K562 (cell line): Measurements from ENCODE around the gene CRYGB. TPM values are rescaled to one million over a fixed set of nuclear protein-coding genes. Genes with fewer than 3 reads are reported as not detected.

Experiments used
- ATAC-seq: fragments of 200-7000 bp; cut with Tn5 transposase; 3 replicates; pipeline ENCODE4 v1.9.1; 2020; ENCODE audit warnings: moderate library complexity
- BruUV-seq: library from RNA; stranded (reverse); fragments of 400-500 nt; replicated peaks from 2 replicates; lab custom pipeline; 2021; lab: Mats Ljungman, UMichigan
- CTCF ChIA-PET: fragments of 300-600 bp; formaldehyde crosslinking; extraction: SDS; loops from one replicate; lab custom pipeline; 2021; ENCODE audit warnings: low intra/inter-chr PET ratio; lab: Yijun Ruan, JAX
- POLR2A ChIA-PET: fragments of 300-600, 350-650 bp; sonication (Branson Sonifier 250); formaldehyde crosslinking; extraction: SDS; loops from one replicate; lab custom pipeline; 2021; ENCODE audit warnings: antibody characterized with exemption, inconsistent platforms; lab: Yijun Ruan, JAX
- DNase-seq, 4 experiments: peaks; one replicate each; pipeline versions ENCODE4 v3.0.0 to v3.0.0-alpha.2; 2011 to 2018; ENCODE audit warnings: low spot score in 3 of 4, mixed read lengths in 3 of 4; ENCODE audit errors: extremely low read depth in 1 of 4
- FAIRE-seq: peaks from 2 replicates; lab custom pipeline; 2011; peaks lifted over from hg19 to GRCh38; lab: Jason Lieb, UNC
- H2AFZ ChIP-seq: 2 replicates; pipeline ENCODE4 v1.6.0; 2011; ENCODE audit warnings: low read depth, low read length, control low read depth, inconsistent platforms
- H3K27ac ChIP-seq: fragments of 200-600 bp; 3 replicates; pipeline ENCODE4 v1.8.0; 2011; ENCODE audit warnings: low read depth, mild to moderate bottlenecking, control low read depth, inconsistent platforms, low read length, moderate library complexity, mixed read lengths; ENCODE audit errors: extremely low read depth
- H3K27me3 ChIP-seq, 2 experiments: fragments of 300-600 bp in 1 of 2; 2 replicates in 1 of 2; 3 replicates in 1 of 2; pipeline versions ENCODE4 v1.6.0 to v1.8.0; 2011; ENCODE audit warnings: inconsistent platforms in 2 of 2, low read length in 2 of 2, mild to moderate bottlenecking in 1 of 2, mixed read lengths in 1 of 2, moderate library complexity in 1 of 2; ENCODE audit not compliant: control insufficient read depth in 2 of 2, insufficient read depth in 2 of 2
- H3K36me3 ChIP-seq: fragments of 300-600 bp; 3 replicates; pipeline ENCODE4 v1.8.0; 2011; ENCODE audit warnings: mild to moderate bottlenecking, low read length, inconsistent platforms; ENCODE audit not compliant: control insufficient read depth, insufficient read depth
- H3K4me1 ChIP-seq, 2 experiments: fragments of 200-600 bp in 1 of 2; replicated peaks in 1 of 2; 2 replicates in 1 of 2; 3 replicates in 1 of 2; pipeline versions ENCODE4 v1.5.1 to v1.8.0; 2011; ENCODE audit warnings: inconsistent platforms in 2 of 2, low read length in 2 of 2, mild to moderate bottlenecking in 1 of 2, mixed read lengths in 1 of 2, moderate library complexity in 1 of 2; ENCODE audit not compliant: control insufficient read depth in 2 of 2, insufficient read depth in 2 of 2
- H3K4me2 ChIP-seq: 2 replicates; pipeline ENCODE4 v1.6.1; 2011; ENCODE audit warnings: low read length, control low read depth, inconsistent platforms, mixed read lengths; ENCODE audit not compliant: insufficient read depth
- H3K4me3 ChIP-seq: fragments of 200-600 bp; sonication (generic), shearing (Covaris generic); 2 replicates; pipeline ENCODE4 v1.5.1; 2016; ENCODE audit warnings: control low read depth, inconsistent platforms
- H3K79me2 ChIP-seq: fragments of 200-600 bp; 3 replicates; pipeline ENCODE4 v1.8.0; 2011; ENCODE audit warnings: low read length, inconsistent platforms; ENCODE audit not compliant: control insufficient read depth, insufficient read depth
- H3K9ac ChIP-seq, 2 experiments: 2 replicates each; pipeline versions ENCODE4 v1.6.0 to v1.6.1; 2011; ENCODE audit warnings: low read depth in 2 of 2, low read length in 2 of 2, control low read depth in 1 of 2, inconsistent platforms in 1 of 2, mild to moderate bottlenecking in 1 of 2, mixed read lengths in 1 of 2; ENCODE audit not compliant: insufficient read depth in 1 of 2
- H3K9me1 ChIP-seq: one replicate; pipeline ENCODE4 v1.6.0; 2011; ENCODE audit warnings: inconsistent platforms, mild to moderate bottlenecking, low read length, moderate library complexity; ENCODE audit not compliant: control insufficient read depth, insufficient read depth
- H3K9me3 ChIP-seq: replicated peaks from 2 replicates; pipeline ENCODE4 v1.5.1; 2011; ENCODE audit warnings: low read depth, low read length, inconsistent platforms; ENCODE audit not compliant: control insufficient read depth, insufficient read depth
- H4K20me1 ChIP-seq: replicated peaks from 2 replicates; pipeline ENCODE4 v1.6.1; 2011; ENCODE audit warnings: low read length, inconsistent platforms, mixed read lengths; ENCODE audit not compliant: control insufficient read depth, insufficient read depth
- ATF1 ChIP-seq, 2 experiments: fragments of 450-650 bp in 1 of 2; IDR thresholded peaks; 2 replicates each; pipeline ENCODE4 v1.6.1; 2016; ENCODE audit warnings: missing compliant biosample characterization in 1 of 2, missing genetic modification characterization in 1 of 2
- C11orf30 ChIP-seq: fragments of 450-650 bp; IDR thresholded peaks from 2 replicates; pipeline ENCODE4 v1.6.1; 2016; ENCODE audit warnings: low read depth, mild to moderate bottlenecking
- GABPB1 ChIP-seq: sonication (generic); formaldehyde crosslinking; IDR thresholded peaks from 2 replicates; pipeline ENCODE4 v1.8.0; 2022; ENCODE audit warnings: mild to moderate bottlenecking, missing genetic modification reagents
- HOXB6 ChIP-seq: fragments of 250-450 bp; sonication (Bioruptor Pico); IDR thresholded peaks from 2 replicates; pipeline ENCODE4 v1.5.1; 2022; ENCODE audit warnings: mild to moderate bottlenecking, borderline replicate concordance
- ID3 ChIP-seq, 2 experiments: fragments of 250-450 bp in 1 of 2; fragments of 450-650 bp in 1 of 2; sonication (Bioruptor Pico) in 1 of 2; IDR thresholded peaks; 2 replicates each; pipeline versions ENCODE4 v1.6.1 to v1.8.0; 2016 to 2021; ENCODE audit warnings: mild to moderate bottlenecking in 2 of 2, moderate library complexity in 2 of 2, missing compliant biosample characterization in 1 of 2, missing genetic modification characterization in 1 of 2
- IFI16 ChIP-seq: fragments of 250-450 bp; sonication (Bioruptor Pico); IDR thresholded peaks from 2 replicates; pipeline ENCODE4 v2.1.2; 2022; ENCODE audit warnings: mild to moderate bottlenecking, inconsistent platforms
- NR2F6 ChIP-seq: fragments of 450-650 bp; formaldehyde crosslinking; IDR thresholded peaks from 2 replicates; pipeline ENCODE4 v1.4.0; 2020; ENCODE audit warnings: mild to moderate bottlenecking
- SIX5 ChIP-seq, 2 experiments: IDR thresholded peaks; 2 replicates each; pipeline ENCODE4 v1.6.1; 2011; ENCODE audit warnings: low read length in 2 of 2, borderline replicate concordance in 1 of 2, low read depth in 1 of 2, mild to moderate bottlenecking in 1 of 2, moderate library complexity in 1 of 2; ENCODE audit not compliant: insufficient read depth in 1 of 2
- TAF1 ChIP-seq: IDR thresholded peaks from 2 replicates; pipeline ENCODE4 v1.6.1; 2011; ENCODE audit warnings: mild to moderate bottlenecking, low read length, moderate library complexity; ENCODE audit not compliant: insufficient read depth, control insufficient read depth, severe bottlenecking; ENCODE audit errors: extremely low read depth
- TFAP4 ChIP-seq: sonication (generic); formaldehyde crosslinking; IDR thresholded peaks from 2 replicates; pipeline ENCODE4 v1.8.0; 2022; ENCODE audit warnings: missing genetic modification reagents, mild to moderate bottlenecking, moderate library complexity, borderline replicate concordance
- ZNF316 ChIP-seq: fragments of 450-650 bp; IDR thresholded peaks from 2 replicates; pipeline ENCODE4 v1.6.1; 2016
- WGBS: fragments of 100-300 bp; shearing (Covaris generic); methylation state at CpG from one replicate; pipeline ENCODE4 v1.1.6; 2016; ENCODE audit warnings: low coverage, mixed read lengths; ENCODE audit not compliant: insufficient coverage; ENCODE audit errors: missing lambda C conversion rate; 5-methylcytosine and 5-hydroxymethylcytosine counted together
- in situ Hi-C: fragments of 300-500 bp; cut with MboI; formaldehyde crosslinking; loops from 4 replicates; pipeline ENCODE4 v1.15.0; 2018; ENCODE audit warnings: inconsistent platforms, mixed read lengths
- intact Hi-C: fragments of 100-400 bp; cut with micrococcal nuclease; formaldehyde crosslinking; loops from 2 replicates; pipeline ENCODE4 v1.14.2; 2022
- polyA plus RNA-seq, 8 experiments: library from polyadenylated mRNA; depleted of rRNA in 4 of 8; stranded (reverse) in 5 of 8; unstranded in 3 of 8; fragments of >200 nt; fragmentation: Nextera tagmentation in 2 of 8; fragmentation: Illumina TruSeq in 1 of 8; extraction: Ambion mirVana in 2 of 8; extraction: Trizol in 1 of 8; gene quantifications; 2 replicates each; pipeline versions ENCODE4 v1.2.1 to v1.2.3, GENCODE V29; 2011 to 2014; ENCODE audit warnings: inconsistent platforms in 1 of 8, missing spikeins in 1 of 8
- total RNA-seq, 7 experiments: library from RNA; depleted of rRNA in 6 of 7; stranded (reverse); fragments of >200 nt in 6 of 7; fragmentation: Illumina TruSeq in 2 of 7; extraction: Trizol in 2 of 7; gene quantifications; 2 replicates each; pipeline versions ENCODE4 v1.2.1 to v1.2.3, GENCODE V29; 2011 to 2021; ENCODE audit warnings: low replicate concordance in 1 of 7

Gene CRYGB
- total and polyA plus RNA-seq, 9 of the 15 experiments (the other 6 are each of a cell fraction or from before 2014, with no cell fraction given), result not detected

DNA sequence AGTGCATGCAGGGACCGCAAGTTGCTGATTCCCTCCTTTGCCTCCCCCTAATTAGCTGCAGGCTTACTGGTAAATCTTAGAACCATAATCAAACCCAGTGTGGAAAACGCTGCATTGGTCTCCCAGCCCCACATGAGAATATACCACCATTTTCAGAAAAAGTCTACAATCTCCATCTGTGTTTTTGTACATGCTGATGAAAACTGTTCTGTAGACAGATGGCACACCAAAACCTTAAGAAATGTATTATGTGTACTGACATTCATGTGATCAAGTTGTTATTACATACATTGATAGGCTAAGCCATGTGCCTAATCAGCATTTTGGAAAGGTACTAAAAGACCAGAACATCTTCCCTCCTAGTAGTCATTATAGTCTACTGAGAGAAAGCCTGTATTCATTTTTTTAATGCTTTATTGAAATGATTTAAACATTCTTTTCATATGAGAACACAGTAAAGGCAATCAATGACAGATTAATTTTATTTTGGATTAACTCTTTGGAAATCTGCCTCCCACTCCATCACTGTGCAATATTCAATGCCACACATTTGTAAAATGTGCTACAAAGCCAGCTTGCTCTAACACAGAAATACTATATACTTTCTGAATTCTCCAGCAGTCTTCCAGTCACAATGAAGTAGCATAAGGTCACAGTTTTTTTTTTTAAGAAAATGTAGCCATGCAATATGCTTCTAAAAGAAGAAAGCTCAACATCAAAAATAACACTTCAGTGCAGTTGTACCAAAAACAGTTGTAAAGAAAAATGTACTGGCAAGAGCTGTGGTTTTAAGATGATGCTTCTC is 19.2 kb upstream of the CRYGB start:
- 0% methylated on average over 1 of the region's 2 CpGs for WGBS

DNA sequence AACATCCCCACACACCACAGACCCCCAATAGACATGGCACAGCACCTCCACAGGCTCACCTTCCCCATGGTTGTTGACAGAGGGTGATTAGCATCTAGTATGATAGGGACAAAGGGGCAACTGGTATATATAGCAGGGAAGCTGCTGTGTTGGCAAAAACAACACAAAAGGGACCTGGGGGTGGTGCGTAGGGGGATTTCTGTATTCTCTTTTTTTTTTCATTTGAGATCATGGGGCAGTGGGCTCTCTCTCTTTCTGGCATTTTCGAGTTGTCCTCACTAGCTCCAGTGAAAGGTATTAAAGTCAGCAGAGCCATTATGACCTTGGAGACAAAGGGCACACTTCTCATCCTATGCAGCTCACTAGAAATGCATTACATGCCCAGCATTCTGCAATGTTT is 17.5 kb upstream of the CRYGB start, which contains the start of gene CRYGA:
TSS of gene CRYGA (minus strand) at position 101 of the 400 bp plus-strand sequence. CDS start at position 68, 33 bp downstream.
- Histone ChIP-seq H4K20me1 (no peaks in the 10 kb centered on the region), H3K4me2 (no peak within 1 kb of the TSS), H3K9me1 (no peaks in the 10 kb centered on the region), H3K9me3 (no peaks in the 10 kb centered on the region), H3K36me3 (no peaks in the 10 kb centered on the region), H3K79me2 (no peaks in the 10 kb centered on the region), H3K27me3 (no peaks in the 10 kb centered on the region), H3K9ac (no peak within 1 kb of the TSS)
- DNase-seq, result no peak
- in situ Hi-C loops, result no loop called here
- POLR2A ChIA-PET, result no interaction called here
- no TSS peak for BruUV-seq
- WGBS, result 20% methylated on average over 2 of the region's 2 CpGs
- ATAC-seq, result no peak
- intact Hi-C loops, result no loop called here
- no peak for TF ChIP-seq ID3 (CRISPR knock-in tag; IDR thresholded peaks at IDR 0.05)
- no peak for TF ChIP-seq ID3 (tag; IDR thresholded peaks at IDR 0.05)
- TF ChIP-seq IFI16 (CRISPR knock-in tag), result no peak
- no peak for TF ChIP-seq TFAP4 (CRISPR knock-in tag)
- no peak for TF ChIP-seq SIX5 (IDR thresholded peaks at IDR 0.05; ENCODE audit: borderline replicate concordance in 1 of 2, insufficient read depth in 1 of 2, low read depth in 1 of 2, low read length in 2 of 2)
- TF ChIP-seq, all 486 proteins: peak for 0
- Histone ChIP-seq H2AFZ (peak within 1 kb of the TSS; percentile 50; the same call in 1 of the 2 replicates), H3K27ac (no peak within 1 kb of the TSS), H3K4me3 (no peak within 1 kb of the TSS), H3K4me1 (no peaks in the 10 kb centered on the region; a peak in 1 of 5 replicates)
- CTCF ChIA-PET, result no interaction called here
- no peak for FAIRE-seq

More for the DNA sequence above, 19.2 kb upstream of the CRYGB start:
- Histone ChIP-seq H3K27ac (no peak overlapping the region), H2AFZ (peak overlapping the region; percentile 50; the same call in 1 of the 2 replicates), H3K79me2 (no peaks in the 10 kb centered on the region), H3K9ac (no peak overlapping the region), H3K4me3 (no peak overlapping the region), H3K9me3 (no peaks in the 10 kb centered on the region), H3K4me2 (no peak overlapping the region), H3K36me3 (no peaks in the 10 kb centered on the region), H3K27me3 (no peaks in the 10 kb centered on the region), H3K4me1 (no peaks in the 10 kb centered on the region; a peak in 1 of 5 replicates), H4K20me1 (no peaks in the 10 kb centered on the region), H3K9me1 (no peaks in the 10 kb centered on the region)
- CTCF ChIA-PET, result no interaction called here
- in situ Hi-C loops (no loop called here), intact Hi-C loops (no loop called here)
- peak; percentile 56 for TF ChIP-seq ZNF316
- no peak for TF ChIP-seq TAF1
- no peak for TF ChIP-seq GABPB1
- no peak for TF ChIP-seq HOXB6 (CRISPR knock-in tag)
- peak; percentile 38; the same call in 1 of the 2 replicates for TF ChIP-seq C11orf30
- no peak for TF ChIP-seq NR2F6 (CRISPR knock-in tag)
- TF ChIP-seq ATF1 (CRISPR knock-in tag; IDR thresholded peaks at IDR 0.05), result no peak
- TF ChIP-seq ATF1 (tag; IDR thresholded peaks at IDR 0.05), result no peak
- DNase-seq, result no peak
- POLR2A ChIA-PET, result interaction anchor here (0.6 kb wide), 2 partner anchors 19 to 179 kb away, joined by 3 read pairs; partner anchors contain the start of gene CRYGB
- FAIRE-seq, result no peak
- no peak for ATAC-seq
- no TSS peak for BruUV-seq
